H1 (cell line): ENCODE results near the gene RXFP1. TPM values are rescaled to one million over a fixed set of nuclear protein-coding genes. Genes with fewer than 3 reads are reported as not detected.

Experiments used
- CTCF ChIA-PET: fragments of 300-600 bp; sonication (Branson Sonifier 250); formaldehyde crosslinking; loops from one replicate; lab custom pipeline; 2021; ENCODE audit not compliant: partially characterized antibody; lab: Charles Lee
- POLR2A ChIA-PET: fragments of 300-600 bp; sonication (Branson Sonifier 250); formaldehyde crosslinking; loops from one replicate; lab custom pipeline; 2021; ENCODE audit warnings: inconsistent platforms; ENCODE audit not compliant: partially characterized antibody; lab: Charles Lee
- DNase-seq, 2 experiments: peaks; one replicate each; pipeline versions ENCODE4 v3.0.0 to v3.0.0-alpha.2; 2010 to 2022; ENCODE audit warnings: low spot score in 2 of 2, low read depth in 1 of 2, mixed read lengths in 1 of 2
- FAIRE-seq: peaks from 2 replicates; lab custom pipeline; 2011; peaks lifted over from hg19 to GRCh38; lab: Jason Lieb, UNC
- H2AFZ ChIP-seq: 2 replicates; pipeline ENCODE4 v1.8.1; 2012; ENCODE audit warnings: low read length, inconsistent platforms
- H2AK5ac ChIP-seq: 2 replicates; pipeline ENCODE4 v1.6.1; 2013; ENCODE audit warnings: low read depth, low read length
- H2BK120ac ChIP-seq: replicated peaks from 2 replicates; pipeline ENCODE3; 2013; ENCODE audit warnings: low read depth, low read length, inconsistent platforms
- H2BK12ac ChIP-seq: 2 replicates; pipeline ENCODE4 v1.6.1; 2013; ENCODE audit warnings: low read depth, low read length
- H2BK15ac ChIP-seq: 2 replicates; pipeline ENCODE4 v1.6.1; 2013; ENCODE audit warnings: low read length
- H2BK20ac ChIP-seq: 2 replicates; pipeline ENCODE4 v1.6.1; 2013; ENCODE audit warnings: low read length
- H2BK5ac ChIP-seq: 2 replicates; pipeline ENCODE4 v1.6.1; 2013; ENCODE audit warnings: low read depth, low read length
- H3K14ac ChIP-seq: 2 replicates; pipeline ENCODE4 v1.6.1; 2013; ENCODE audit warnings: inconsistent platforms; ENCODE audit not compliant: insufficient read length
- H3K18ac ChIP-seq: 2 replicates; pipeline ENCODE4 v1.6.1; 2013; ENCODE audit warnings: low read length; ENCODE audit errors: extremely low read depth
- H3K23ac ChIP-seq: 2 replicates; pipeline ENCODE4 v1.6.1; 2013; ENCODE audit warnings: inconsistent platforms; ENCODE audit not compliant: insufficient read length
- H3K23me2 ChIP-seq: 2 replicates; pipeline ENCODE4 v1.6.1; 2013; ENCODE audit warnings: low read depth, low read length
- H3K27ac ChIP-seq: 2 replicates; pipeline ENCODE4 v1.6.1; 2011; ENCODE audit warnings: low read depth, low read length, inconsistent platforms
- H3K27me3 ChIP-seq, 4 experiments: replicated peaks in 1 of 4; 1 replicate in 1 of 4; 2 replicates in 3 of 4; pipeline versions ENCODE4 v1.6.1 to v1.8.1; 2011 to 2013; ENCODE audit warnings: low read length in 3 of 4, mild to moderate bottlenecking in 3 of 4, inconsistent platforms in 2 of 4, mixed read lengths in 2 of 4, moderate library complexity in 1 of 4; ENCODE audit not compliant: control insufficient read depth in 3 of 4, insufficient read depth in 3 of 4; ENCODE audit errors: extremely low read depth in 1 of 4
- H3K36me3 ChIP-seq, 4 experiments: 2 replicates each; pipeline versions ENCODE4 v1.6.1 to v1.8.1; 2011 to 2013; ENCODE audit warnings: mild to moderate bottlenecking in 4 of 4, low read length in 3 of 4, moderate library complexity in 2 of 4, control low read depth in 1 of 4, inconsistent platforms in 1 of 4; ENCODE audit not compliant: insufficient read depth in 4 of 4, control insufficient read depth in 2 of 4
- H3K4ac ChIP-seq: replicated peaks from 2 replicates; pipeline ENCODE3; 2013; ENCODE audit warnings: low read length, low read depth, mixed read lengths, inconsistent platforms; ENCODE audit not compliant: insufficient read length
- H3K4me1 ChIP-seq, 4 experiments: replicated peaks in 1 of 4; 1 replicate in 1 of 4; 2 replicates in 3 of 4; pipeline versions ENCODE4 v1.6.1 to v1.8.1; 2011 to 2013; ENCODE audit warnings: low read length in 3 of 4, inconsistent platforms in 2 of 4, mixed read lengths in 1 of 4; ENCODE audit not compliant: insufficient read depth in 4 of 4, control insufficient read depth in 3 of 4
- H3K4me2 ChIP-seq, 2 experiments: 2 replicates each; pipeline versions ENCODE4 v1.6.1 to v1.8.1; 2011 to 2013; ENCODE audit warnings: low read depth in 2 of 2, low read length in 2 of 2, control low read depth in 1 of 2, inconsistent platforms in 1 of 2, mild to moderate bottlenecking in 1 of 2; ENCODE audit not compliant: insufficient read depth in 1 of 2
- H3K4me3 ChIP-seq, 4 experiments: fragments of 200-600, 300-600 bp in 1 of 4; sonication (generic), shearing (Covaris generic), sonication (Bioruptor Twin) in 1 of 4; 2 replicates each; pipeline versions ENCODE4 v1.5.1 to v1.8.1; 2011 to 2016; ENCODE audit warnings: low read length in 4 of 4, low read depth in 3 of 4, control low read depth in 2 of 4, inconsistent platforms in 2 of 4, mild to moderate bottlenecking in 2 of 4, mixed read lengths in 1 of 4, moderate library complexity in 1 of 4; ENCODE audit not compliant: insufficient read depth in 2 of 4; ENCODE audit errors: extremely low read depth in 1 of 4
- H3K56ac ChIP-seq: replicated peaks from 2 replicates; pipeline ENCODE3; 2013; ENCODE audit warnings: low read depth, mild to moderate bottlenecking, mixed read lengths, low read length, inconsistent platforms; ENCODE audit not compliant: insufficient read length
- H3K79me1 ChIP-seq: 2 replicates; pipeline ENCODE4 v1.6.1; 2013; ENCODE audit warnings: low read depth, low read length, control low read depth
- H3K79me2 ChIP-seq, 2 experiments: 2 replicates each; pipeline versions ENCODE4 v1.6.1 to v1.8.1; 2012 to 2013; ENCODE audit warnings: low read length in 2 of 2, mild to moderate bottlenecking in 2 of 2, inconsistent platforms in 1 of 2; ENCODE audit not compliant: insufficient read depth in 2 of 2, control insufficient read depth in 1 of 2
- H3K9ac ChIP-seq, 4 experiments: replicated peaks in 1 of 4; 1 replicate in 1 of 4; 2 replicates in 3 of 4; pipeline versions ENCODE4 v1.6.1 to v1.8.1; 2011 to 2013; ENCODE audit warnings: low read depth in 3 of 4, low read length in 3 of 4, control low read depth in 2 of 4, mild to moderate bottlenecking in 2 of 4, moderate library complexity in 2 of 4, inconsistent platforms in 1 of 4; ENCODE audit errors: extremely low read depth in 1 of 4
- H3K9me3 ChIP-seq, 2 experiments: 2 replicates each; pipeline versions ENCODE4 v1.6.1 to v1.8.1; 2012 to 2013; ENCODE audit warnings: mild to moderate bottlenecking in 2 of 2, moderate library complexity in 2 of 2, control low read depth in 1 of 2, inconsistent platforms in 1 of 2, low read depth in 1 of 2, low read length in 1 of 2, mixed read lengths in 1 of 2; ENCODE audit not compliant: insufficient read depth in 2 of 2
- H4K20me1 ChIP-seq, 2 experiments: replicated peaks in 1 of 2; 2 replicates each; pipeline versions ENCODE3 to v1.8.1; 2011 to 2013; ENCODE audit warnings: inconsistent platforms in 2 of 2, low read length in 2 of 2, mild to moderate bottlenecking in 1 of 2; ENCODE audit not compliant: insufficient read depth in 2 of 2, control insufficient read depth in 1 of 2
- H4K5ac ChIP-seq: 2 replicates; pipeline ENCODE4 v1.6.1; 2013; ENCODE audit warnings: low read length, low read depth, mixed read lengths, inconsistent platforms; ENCODE audit not compliant: insufficient read length
- H4K8ac ChIP-seq: 2 replicates; pipeline ENCODE4 v1.8.0; 2013; ENCODE audit warnings: mild to moderate bottlenecking, moderate library complexity, low read length, inconsistent platforms; ENCODE audit not compliant: insufficient read depth; ENCODE audit errors: extremely low read depth
- H4K91ac ChIP-seq: replicated peaks from 2 replicates; pipeline ENCODE3; 2013; ENCODE audit warnings: low read length, mixed read lengths, inconsistent platforms; ENCODE audit not compliant: insufficient read length
- BACH1 ChIP-seq: IDR thresholded peaks from 2 replicates; pipeline ENCODE4 v1.6.1; 2012; ENCODE audit warnings: low read length, improper control_type of control experiment
- CREB1 ChIP-seq: IDR thresholded peaks from 2 replicates; pipeline ENCODE4 v1.6.1; 2012; ENCODE audit warnings: inconsistent platforms
- CTBP2 ChIP-seq: IDR thresholded peaks from 2 replicates; pipeline ENCODE4 v1.7.0; 2011; ENCODE audit warnings: borderline replicate concordance, mild to moderate bottlenecking, moderate library complexity, mixed read lengths, low read length; ENCODE audit not compliant: insufficient read depth, insufficient read length
- MAFK ChIP-seq: IDR thresholded peaks from 2 replicates; pipeline ENCODE4 v1.6.1; 2012; ENCODE audit warnings: low read depth, mild to moderate bottlenecking, improper control_type of control experiment, low read length
- POLR2A ChIP-seq, 2 experiments: IDR thresholded peaks; 1 replicate in 1 of 2; 2 replicates in 1 of 2; pipeline ENCODE4 v1.6.1; 2011; ENCODE audit warnings: low read depth in 2 of 2, low read length in 2 of 2, mild to moderate bottlenecking in 2 of 2; ENCODE audit errors: control extremely low read depth in 1 of 2
- POU5F1 ChIP-seq: IDR thresholded peaks from 2 replicates; pipeline ENCODE4 v1.6.1; 2011; ENCODE audit warnings: low read depth, mild to moderate bottlenecking, low read length, moderate library complexity
- SUZ12 ChIP-seq: fragments of 200-600 bp; sonication (generic); IDR thresholded peaks from 2 replicates; pipeline ENCODE4 v1.6.1; 2012; ENCODE audit warnings: mild to moderate bottlenecking, inconsistent platforms, low read length, moderate library complexity, mixed read lengths
- TAF1 ChIP-seq: IDR thresholded peaks from 2 replicates; pipeline ENCODE4 v1.6.1; 2011; ENCODE audit warnings: mild to moderate bottlenecking, low read depth, low read length
- TCF12 ChIP-seq: IDR thresholded peaks from 2 replicates; pipeline ENCODE4 v1.6.1; 2011; ENCODE audit warnings: low read depth, mild to moderate bottlenecking, low read length
- WGBS, 2 experiments: shearing (Covaris generic) in 1 of 2; methylation state at CpG; one replicate each; pipeline versions ENCODE4 v1.1.6 to v1.1.7; 2013 to 2015; ENCODE audit warnings: low lambda C conversion rate in 2 of 2, mixed read lengths in 2 of 2, inconsistent platforms in 1 of 2, low coverage in 1 of 2, missing lambda C conversion rate in 1 of 2; ENCODE audit not compliant: insufficient replicate concordance in 2 of 2, insufficient coverage in 1 of 2, insufficient read length in 1 of 2; ENCODE audit errors: extremely low coverage in 1 of 2, missing lambda C conversion rate in 1 of 2; 5-methylcytosine and 5-hydroxymethylcytosine counted together
- polyA plus RNA-seq, 7 experiments: library from polyadenylated mRNA; depleted of rRNA in 3 of 7; stranded (reverse) in 5 of 7; unstranded in 2 of 7; fragments of >200 nt in 5 of 7; fragments of 200-250 nt in 2 of 7; gene quantifications; 1 replicate in 5 of 7; 2 replicates in 1 of 7; 4 replicates in 1 of 7; pipeline versions ENCODE4 v1.2.1 to v1.2.3, GENCODE V29; 2011 to 2013; ENCODE audit warnings: missing spikeins in 2 of 7, mixed read lengths in 2 of 7
- total RNA-seq: library from RNA; stranded (reverse); fragmentation: NEBNext Ultra II Directional; extraction: Animal tissue kit (Norgen Biotek cat#: 25700); gene quantifications from 2 replicates; pipeline ENCODE4 v1.2.1, GENCODE V29; 2021

RXFP1 gene
- total and polyA plus RNA-seq, 2 of the 8 experiments (the other 6 are each of a cell fraction or from before 2014, with no cell fraction given): 0.14 to 0.56 TPM

DNA sequence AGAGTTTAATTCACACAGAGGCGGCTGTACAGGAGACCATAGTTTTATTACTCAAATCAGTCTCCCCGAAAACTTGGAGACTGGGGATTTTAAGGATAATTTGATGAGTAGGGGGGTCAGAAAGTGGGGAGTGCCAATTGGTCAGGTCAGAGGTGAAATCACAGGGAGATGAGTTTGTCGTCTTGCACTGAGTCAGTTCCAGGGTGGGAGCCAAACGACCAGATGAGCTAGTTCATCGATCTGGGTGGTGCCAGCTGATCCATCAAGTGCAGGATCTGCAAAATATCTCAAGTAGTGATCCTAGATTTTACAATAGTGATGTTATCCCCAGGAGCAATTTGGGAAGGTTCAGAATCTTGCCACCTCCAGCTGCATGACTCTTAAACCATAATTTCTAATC, 154.4 kb downstream of the RXFP1 start:
- Histone ChIP-seq H3K23me2 (peaks cover 5% of the 10 kb centered on the region), H3K4me1 (peaks cover 0 to 6% (median 2%) of the 10 kb centered on the region in 4 experiments; a peak in 2 of 7 replicates), H3K4me2 (no peak overlapping the region), H3K56ac (no peak overlapping the region), H2BK20ac (no peak overlapping the region), H2AK5ac (no peak overlapping the region), H4K91ac (no peak overlapping the region), H2AFZ (no peak overlapping the region), H4K8ac (no peak overlapping the region), H3K9me3 (no peaks in the 10 kb centered on the region), H3K9ac (no peak overlapping the region), H3K36me3 (no peaks in the 10 kb centered on the region), H3K27me3 (no peaks in the 10 kb centered on the region), H3K18ac (no peak overlapping the region), H2BK5ac (no peak overlapping the region), H3K4me3 (no peak overlapping the region), H3K4ac (no peak overlapping the region), H3K14ac (no peak overlapping the region), H2BK12ac (no peak overlapping the region), H3K27ac (no peak overlapping the region), H4K20me1 (peaks cover 0 to 1% of the 10 kb centered on the region in 2 experiments), H3K79me2 (0 out of 4 replicates have a peak, but pooled peaks cover 0 to under 1% of the 10 kb centered on the region in 2 experiments), H3K79me1 (no peaks in the 10 kb centered on the region), H3K23ac (no peak overlapping the region), H2BK15ac (no peak overlapping the region), H4K5ac (no peak overlapping the region), H2BK120ac (no peak overlapping the region)
- no peak for TF ChIP-seq BACH1
- no peak for TF ChIP-seq TCF12
- no peak for TF ChIP-seq MAFK
- TF ChIP-seq SUZ12: no peak
- no peak for TF ChIP-seq CREB1
- TF ChIP-seq POLR2A (IDR thresholded peaks at IDR 0.05; ENCODE audit: control extremely low read depth in 1 of 2, low read depth in 2 of 2, low read length in 2 of 2): no peak
- TF ChIP-seq TAF1: no peak
- TF ChIP-seq POU5F1: no peak
- TF ChIP-seq CTBP2: no peak
- WGBS, 2 experiments: 90% methylated on average over 5 of the region's 5 CpGs; no CpG with 5 or more reads in 1 of the 2 experiments
- DNase-seq (no peak), FAIRE-seq (no peak)
- ChIA-PET POLR2A (no interaction called here), CTCF (interaction anchor here (0.6 kb wide), 1 partner anchor 30 kb away, joined by 3 read pairs; no protein-coding TSS in a partner anchor)
